Measurements from ENCODE around the gene CTLA4. TPM values are rescaled to one million over a fixed set of nuclear protein-coding genes. Genes with fewer than 3 reads are reported as not detected.

The CTLA4 gene
- total RNA-seq, 4 donors from 2014 or later, result 0.88 to 2.5 (median 2.1) TPM; not detected in 1

GRCh38 chr2:203870941-203871340 is 3.4 kb downstream of the CTLA4 start:
- no peak for TF ChIP-seq CTCF (IDR thresholded peaks at IDR 0.05; ENCODE audit: low read depth)

- no peak for TF ChIP-seq CTCF (IDR thresholded peaks at IDR 0.05; ENCODE audit: low read depth)
These were observed 3.9 kb downstream of the CTLA4 start for GRCh38 chr2:203871371-203871983.

- TF ChIP-seq CTCF (IDR thresholded peaks at IDR 0.05; ENCODE audit: low read depth), result no peak
These were observed 5.9 kb downstream of the CTLA4 start for GRCh38 chr2:203873461-203873860.

GRCh38 chr2:203873921-203874631 is 6.5 kb downstream of the CTLA4 start:
- TF ChIP-seq CTCF (IDR thresholded peaks at IDR 0.05; ENCODE audit: low read depth), result no peak

GRCh38 chr2:203875471-203875870 is 7.9 kb downstream of the CTLA4 start:
- no peak for TF ChIP-seq CTCF (IDR thresholded peaks at IDR 0.05; ENCODE audit: low read depth)

GRCh38 chr2:203876328-203876727 is 8.8 kb downstream of the CTLA4 start:
- TF ChIP-seq CTCF (IDR thresholded peaks at IDR 0.05; ENCODE audit: low read depth), result no peak

- no peak for TF ChIP-seq CTCF (IDR thresholded peaks at IDR 0.05; ENCODE audit: low read depth)
These were observed 10.5 kb downstream of the CTLA4 start for GRCh38 chr2:203878063-203878462.

All from subcutaneous adipose tissue (tissue), 4 donors.